ENCODE results near the gene MOSMO.
"Not testable (repeated sequence)": the region's sequence is repeated elsewhere in the genome, so short reads cannot be mapped to it uniquely, and the experiment has no call there.

The MOSMO gene

GRCh38 chr16:22001591-22001990 is 6.3 kb upstream of the MOSMO start:
- DNase-seq, result no peak
- intact Hi-C loops (cut with DNase I), result loop anchor here (1.0 to 5.0 kb wide), 3 partner anchors 77 to 188 kb away; no protein-coding TSS in a partner anchor

- DNase-seq, result not testable (repeated sequence)
- intact Hi-C loops (cut with DNase I), result loop anchor here (5.0 kb wide), 1 partner anchor 95 kb away; no protein-coding TSS in a partner anchor
Measured at GRCh38 chr16:22002047-22002446, 5.9 kb upstream of the MOSMO start.

- DNase-seq, result peak in 1 of 10 donors; percentile 55
- intact Hi-C loops (cut with DNase I), result loop anchor here (5.0 kb wide), 1 partner anchor 94 kb away; no protein-coding TSS in a partner anchor
Measured at GRCh38 chr16:22003195-22003594, 4.7 kb upstream of the MOSMO start.

- no peak for DNase-seq
- intact Hi-C loops (cut with DNase I), result loop anchor here (5.0 kb wide), 1 partner anchor 93 kb away; no protein-coding TSS in a partner anchor
Measured at GRCh38 chr16:22004341-22004740, 3.6 kb upstream of the MOSMO start.

- DNase-seq, result no peak
- intact Hi-C loops (cut with DNase I), result loop anchor here (5.0 kb wide), 2 partner anchors 53 to 292 kb away; partner anchors contain the start of genes POLR3E and UQCRC2
Measured at GRCh38 chr16:22005746-22006145, 2.2 kb upstream of the MOSMO start.

GRCh38 chr16:22006636-22007035 is 1.3 kb upstream of the MOSMO start:
- intact Hi-C loops (cut with DNase I), result loop anchor here (5.0 kb wide), 2 partner anchors 54 to 291 kb away; partner anchors contain the start of genes POLR3E and UQCRC2
- no peak for DNase-seq

GRCh38 chr16:22007159-22007508 is 777 bp upstream of the MOSMO start:
- intact Hi-C loops (cut with DNase I), result loop anchor here (5.0 kb wide), 2 partner anchors 55 to 290 kb away; partner anchors contain the start of genes POLR3E and UQCRC2
- peak in 1 of 10 donors; percentile 12 for DNase-seq

GRCh38 chr16:22008215-22009059 is 526 bp downstream of the MOSMO start:
- peak in 7 of 10 donors; percentile 20 to 87 (median 48) for DNase-seq

GRCh38 chr16:22010902-22011301 is 3.0 kb downstream of the MOSMO start:
- DNase-seq, result no peak
- intact Hi-C loops (cut with DNase I), result no loop called here

More at GRCh38 chr16:22008215-22009059, 526 bp downstream of the MOSMO start:
- intact Hi-C loops (cut with DNase I), result loop anchor here (5.0 kb wide), 2 partner anchors 56 to 289 kb away; partner anchors contain the start of genes POLR3E and UQCRC2

GRCh38 chr16:22012241-22012640 is 4.3 kb downstream of the MOSMO start:
- DNase-seq, result no peak
- intact Hi-C loops (cut with DNase I), result no loop called here

- intact Hi-C loops (cut with DNase I), result no loop called here
- no peak for DNase-seq
Measured at GRCh38 chr16:22013486-22013885, 5.6 kb downstream of the MOSMO start.

GRCh38 chr16:22014271-22014873 is 6.5 kb downstream of the MOSMO start:
- DNase-seq, result no peak
- intact Hi-C loops (cut with DNase I), result no loop called here

GRCh38 chr16:22016927-22017326 is 9.0 kb downstream of the MOSMO start:
- no peak for DNase-seq
- intact Hi-C loops (cut with DNase I), result no loop called here

- intact Hi-C loops (cut with DNase I), result no loop called here
Measured at GRCh38 chr16:22018559-22018958, 10.6 kb downstream of the MOSMO start.

GRCh38 chr16:22022151-22022550 is 14.2 kb downstream of the MOSMO start:
- intact Hi-C loops (cut with DNase I), result no loop called here

More at GRCh38 chr16:22018559-22018958, 10.6 kb downstream of the MOSMO start:
- DNase-seq, result no peak

GRCh38 chr16:22023505-22023904 is 15.6 kb downstream of the MOSMO start:
- no peak for DNase-seq
- intact Hi-C loops (cut with DNase I), result no loop called here

More at GRCh38 chr16:22022151-22022550, 14.2 kb downstream of the MOSMO start:
- no peak for DNase-seq

- intact Hi-C loops (cut with DNase I); DNase-seq: not testable (repeated sequence)
Measured at GRCh38 chr16:22024785-22025184, 16.9 kb downstream of the MOSMO start.

GRCh38 chr16:22027633-22028032 is 19.7 kb downstream of the MOSMO start:
- DNase-seq, result no peak
- intact Hi-C loops (cut with DNase I), result no loop called here

GRCh38 chr16:22029632-22030031 is 21.7 kb downstream of the MOSMO start:
- intact Hi-C loops (cut with DNase I), result no loop called here
- no peak for DNase-seq

- DNase-seq, result no peak
- intact Hi-C loops (cut with DNase I), result no loop called here
Measured at GRCh38 chr16:22030087-22030812, 22.3 kb downstream of the MOSMO start.

Data from posterior cingulate gyrus (tissue), 11 donors.